NCI-H748 treated with DMSO at 0.1 percent for 48 hours (cell line): Measurements from ENCODE around the gene MCRIP1.

Experiments used
- DNase-seq: peaks from one replicate; lab custom pipeline; 2025; lab: John Stamatoyannopoulos, UW

Gene MCRIP1

DNA sequence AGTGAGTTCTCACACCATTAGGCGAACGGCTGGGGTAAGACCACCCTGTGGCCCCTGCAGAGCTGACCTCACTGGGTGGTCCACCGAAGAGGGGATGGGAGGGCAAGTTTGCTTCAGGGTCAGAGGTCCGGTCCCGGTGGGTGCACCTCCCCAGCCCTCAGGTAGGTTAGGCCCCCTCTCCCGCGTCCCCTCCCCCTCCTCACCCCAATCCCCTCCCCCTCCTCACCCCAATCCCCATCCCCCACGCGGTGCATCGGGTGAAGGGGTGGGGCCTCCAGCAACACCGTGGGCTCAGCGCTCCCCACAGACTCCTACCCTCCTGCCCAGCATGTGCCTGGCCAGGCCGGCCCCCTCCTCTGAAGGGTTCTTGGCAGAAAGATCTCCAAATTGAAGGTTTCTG lies 13.4 kb downstream of the MCRIP1 start:
- DNase-seq, result no peak

DNA sequence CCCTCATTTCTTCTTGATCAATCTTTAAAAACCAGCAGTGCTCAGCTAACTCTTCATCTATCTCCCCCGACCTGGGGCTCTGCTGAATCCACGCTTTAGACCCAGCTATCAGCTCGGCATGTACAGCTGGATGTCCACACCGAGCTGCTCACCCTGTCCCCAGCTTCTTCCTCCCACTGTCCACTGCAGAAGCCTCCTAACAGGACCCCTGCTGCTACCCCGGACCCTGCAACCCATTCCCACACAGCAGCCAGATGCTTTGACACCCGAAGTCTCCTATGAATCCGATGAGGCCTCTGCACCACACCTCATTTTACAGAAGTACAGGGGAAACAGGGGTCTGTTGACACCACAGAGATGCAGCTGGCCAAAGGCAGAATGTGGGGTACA lies 15.3 kb downstream of the MCRIP1 start:
- no peak for DNase-seq

DNA sequence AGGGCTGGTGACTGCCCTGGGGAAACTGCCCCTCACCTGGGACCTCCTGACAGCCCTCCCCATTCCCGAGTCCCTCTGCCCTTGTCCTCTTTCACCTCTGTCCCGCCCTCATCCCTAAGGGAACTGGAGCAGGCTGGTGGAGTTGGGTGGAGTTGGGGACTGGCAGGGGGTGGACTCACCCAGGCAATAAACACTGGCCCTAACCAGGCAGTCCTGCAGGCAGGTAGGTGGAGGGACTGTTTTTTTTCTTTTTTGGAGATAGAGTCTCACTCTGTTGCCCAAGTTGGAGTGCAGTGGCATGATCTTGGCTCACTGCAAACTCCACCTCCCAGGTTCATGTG lies 17.5 kb downstream of the MCRIP1 start:
- DNase-seq, result no peak

DNA sequence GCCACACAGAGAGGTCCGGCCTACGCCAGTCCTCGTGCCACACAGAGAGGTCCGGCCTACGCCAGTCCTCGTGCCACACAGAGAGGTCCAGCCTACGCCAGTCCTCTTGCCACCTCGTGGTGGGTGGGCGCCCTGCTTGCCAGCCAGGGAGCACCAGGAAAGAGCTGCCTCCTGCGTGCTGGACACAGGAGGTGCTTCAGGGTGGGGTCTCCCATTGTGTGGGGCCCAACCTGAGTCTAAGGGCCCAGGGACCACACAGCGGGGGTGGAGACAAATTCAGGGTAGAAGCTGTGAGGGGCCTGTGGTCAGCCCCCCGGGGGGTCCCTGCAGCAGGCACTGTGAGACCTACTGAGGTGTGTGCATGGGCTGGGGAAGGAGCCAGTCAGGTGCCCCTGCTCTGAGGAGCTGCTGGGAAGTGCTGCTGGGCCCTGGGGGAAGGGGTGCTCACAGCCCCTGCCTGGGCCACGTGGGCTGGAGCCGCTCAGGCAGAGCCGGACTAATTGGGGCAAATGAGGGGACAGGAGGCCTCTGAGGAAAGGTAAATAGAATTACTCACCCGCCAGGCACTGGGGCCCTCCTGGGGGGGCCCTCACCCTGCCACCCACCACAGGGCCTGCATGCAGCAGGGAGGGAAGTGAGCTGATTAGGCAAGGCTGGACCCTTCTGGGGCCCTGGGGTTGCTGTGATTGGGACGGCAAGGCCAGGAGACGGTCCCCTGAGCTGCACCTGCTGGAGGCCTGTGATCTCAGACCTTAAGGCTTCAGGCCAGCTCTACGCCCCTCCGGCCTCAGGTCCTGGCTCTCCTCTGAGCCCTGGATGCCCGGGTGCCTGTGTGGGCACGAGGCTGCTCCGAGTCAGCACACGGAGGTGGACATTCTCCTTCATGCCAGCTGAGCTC lies 18.1 kb downstream of the MCRIP1 start:
- DNase-seq, result no peak

DNA sequence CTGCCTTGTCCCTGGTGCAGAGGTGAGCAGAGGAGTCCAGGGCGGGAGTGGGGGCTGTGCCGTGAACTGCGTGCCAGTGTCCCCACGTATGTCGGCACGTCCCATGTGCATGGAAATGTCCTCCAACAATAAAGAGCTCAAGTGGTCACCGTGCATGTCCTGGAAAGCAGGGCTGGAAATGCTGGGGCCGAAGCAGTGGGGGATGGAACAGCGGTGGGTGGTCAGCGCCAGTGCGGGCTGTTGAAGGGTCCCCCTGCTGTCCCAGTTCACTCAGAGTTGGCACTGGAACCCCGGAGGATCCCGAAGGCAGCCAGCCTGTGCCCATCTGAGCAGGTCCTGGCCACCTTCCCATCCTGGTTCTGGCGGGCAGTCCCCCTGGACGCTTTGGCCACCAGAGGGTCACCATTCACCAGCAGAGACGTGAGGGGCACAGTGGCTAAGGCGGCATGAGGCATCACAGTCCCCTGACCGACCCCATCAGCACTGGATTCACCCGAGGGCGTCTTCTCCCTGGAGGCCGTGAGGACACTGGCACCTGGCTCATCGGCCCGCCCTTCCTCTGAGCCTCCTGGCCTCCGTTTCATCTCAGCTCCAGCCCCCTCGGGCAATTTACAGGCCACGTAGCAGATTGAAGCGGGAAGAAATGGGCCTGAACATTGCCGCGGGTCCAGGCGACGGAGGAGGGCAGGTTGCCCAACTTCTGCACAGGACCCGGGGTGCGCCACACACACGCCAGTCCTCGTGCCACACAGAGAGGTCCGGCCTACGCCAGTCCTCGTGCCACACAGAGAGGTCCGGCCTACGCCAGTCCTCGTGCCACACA lies 19.0 kb downstream of the MCRIP1 start:
- no peak for DNase-seq

DNA sequence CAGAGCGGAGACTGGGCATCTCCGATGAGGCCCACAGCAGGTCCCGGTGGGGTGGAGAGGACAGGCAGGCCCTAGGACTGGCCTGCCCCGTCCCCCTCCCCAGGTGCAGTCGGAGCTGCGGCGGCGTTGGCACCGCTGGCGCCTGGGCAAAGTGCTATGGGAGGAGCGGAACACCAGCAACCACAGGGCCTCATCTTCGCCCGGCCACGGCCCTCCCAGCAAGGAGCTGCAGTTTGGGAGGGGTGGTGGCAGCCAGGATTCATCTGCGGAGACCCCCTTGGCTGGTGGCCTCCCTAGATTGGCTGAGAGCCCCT lies 19.8 kb downstream of the MCRIP1 start:
- DNase-seq, result no peak

DNA sequence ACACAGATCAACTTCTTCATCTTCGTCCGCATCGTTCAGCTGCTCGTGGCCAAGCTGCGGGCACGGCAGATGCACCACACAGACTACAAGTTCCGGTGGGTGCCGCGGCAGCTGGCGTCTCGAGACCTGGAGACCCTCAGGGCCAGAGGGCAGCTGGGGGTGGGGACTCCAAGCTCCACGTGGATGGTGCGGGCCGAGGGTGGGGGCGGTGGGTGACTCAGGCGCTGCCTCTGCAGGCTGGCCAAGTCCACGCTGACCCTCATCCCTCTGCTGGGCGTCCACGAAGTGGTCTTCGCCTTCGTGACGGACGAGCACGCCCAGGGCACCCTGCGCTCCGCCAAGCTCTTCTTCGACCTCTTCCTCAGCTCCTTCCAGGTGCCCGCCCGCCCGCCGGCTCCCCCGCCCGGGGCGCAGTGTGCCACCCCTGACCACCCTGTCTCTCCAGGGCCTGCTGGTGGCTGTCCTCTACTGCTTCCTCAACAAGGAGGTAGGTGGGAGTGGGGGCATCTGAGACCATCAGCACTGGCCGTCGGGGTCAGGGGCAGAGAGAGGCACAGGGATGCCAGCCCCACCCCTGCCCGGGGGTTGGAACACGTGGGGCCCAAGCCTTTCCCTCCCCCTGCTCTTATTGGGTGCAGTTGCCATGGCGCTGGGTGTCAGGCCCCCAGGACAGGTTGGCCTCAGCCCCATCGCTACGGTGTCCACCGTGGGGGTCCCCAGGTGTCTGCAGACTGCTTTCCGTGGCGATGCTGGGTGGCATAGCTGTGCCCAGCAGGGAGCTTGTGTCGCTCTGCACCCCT lies 20.3 kb downstream of the MCRIP1 start:
- no peak for DNase-seq

DNA sequence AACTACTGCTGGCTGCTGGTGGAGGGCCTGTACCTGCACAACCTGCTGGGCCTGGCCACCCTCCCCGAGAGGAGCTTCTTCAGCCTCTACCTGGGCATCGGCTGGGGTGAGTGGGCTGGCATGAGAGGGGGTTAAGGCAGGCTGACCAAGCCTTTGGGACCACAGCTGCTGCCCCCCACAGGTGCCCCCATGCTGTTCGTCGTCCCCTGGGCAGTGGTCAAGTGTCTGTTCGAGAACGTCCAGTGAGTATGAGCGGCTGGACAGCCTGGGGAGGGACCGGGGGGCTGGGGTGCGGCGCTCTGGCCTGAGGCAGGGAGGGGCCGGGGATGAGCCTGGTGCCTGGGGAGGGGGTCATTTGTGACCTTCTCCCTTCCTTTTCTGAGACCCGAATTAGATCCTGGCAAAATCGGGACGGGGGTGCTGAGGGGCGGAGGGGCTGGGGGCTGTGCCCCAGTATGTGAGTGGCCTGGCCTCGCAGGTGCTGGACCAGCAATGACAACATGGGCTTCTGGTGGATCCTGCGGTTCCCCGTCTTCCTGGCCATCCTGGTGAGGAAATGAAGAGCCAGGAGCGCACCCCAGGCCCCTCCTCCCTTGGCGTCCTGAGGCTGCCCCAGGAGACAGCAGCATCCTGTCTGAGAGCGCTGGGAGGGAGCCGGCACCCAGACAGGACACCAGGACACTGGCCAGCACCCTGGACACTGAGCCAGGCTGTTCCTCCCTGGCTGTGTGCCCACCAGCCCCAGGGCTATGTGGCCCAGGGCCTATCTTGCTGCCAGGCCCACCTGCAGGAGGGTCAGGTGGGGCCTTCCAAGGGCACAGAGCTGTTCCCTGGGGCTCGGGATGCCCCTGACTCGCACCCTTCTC lies 21.2 kb downstream of the MCRIP1 start:
- no peak for DNase-seq

DNA sequence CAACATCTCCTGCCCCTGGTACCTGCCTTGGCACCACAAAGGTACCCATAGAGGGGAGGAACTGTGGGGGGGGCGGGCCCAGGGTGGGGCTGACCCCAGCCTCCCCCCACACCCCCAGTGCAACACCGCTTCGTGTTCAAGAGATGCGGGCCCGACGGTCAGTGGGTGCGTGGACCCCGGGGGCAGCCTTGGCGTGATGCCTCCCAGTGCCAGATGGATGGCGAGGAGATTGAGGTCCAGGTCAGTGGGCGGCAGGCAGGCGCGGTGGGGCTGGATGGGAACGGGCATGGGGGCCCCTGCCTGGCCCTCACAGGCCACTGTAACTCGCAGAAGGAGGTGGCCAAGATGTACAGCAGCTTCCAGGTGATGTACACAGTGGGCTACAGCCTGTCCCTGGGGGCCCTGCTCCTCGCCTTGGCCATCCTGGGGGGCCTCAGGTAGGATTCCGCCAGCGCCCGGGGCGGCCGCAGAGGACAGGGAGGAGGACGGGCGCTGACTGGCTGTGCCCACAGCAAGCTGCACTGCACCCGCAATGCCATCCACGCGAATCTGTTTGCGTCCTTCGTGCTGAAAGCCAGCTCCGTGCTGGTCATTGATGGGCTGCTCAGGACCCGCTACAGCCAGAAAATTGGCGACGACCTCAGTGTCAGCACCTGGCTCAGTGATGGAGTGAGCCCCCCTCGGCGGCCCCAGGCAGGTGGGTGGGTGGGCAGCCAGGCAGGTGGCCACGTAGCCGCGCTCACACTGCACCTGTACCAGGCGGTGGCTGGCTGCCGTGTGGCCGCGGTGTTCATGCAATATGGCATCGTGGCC lies 22.0 kb downstream of the MCRIP1 start:
- no peak for DNase-seq

DNA sequence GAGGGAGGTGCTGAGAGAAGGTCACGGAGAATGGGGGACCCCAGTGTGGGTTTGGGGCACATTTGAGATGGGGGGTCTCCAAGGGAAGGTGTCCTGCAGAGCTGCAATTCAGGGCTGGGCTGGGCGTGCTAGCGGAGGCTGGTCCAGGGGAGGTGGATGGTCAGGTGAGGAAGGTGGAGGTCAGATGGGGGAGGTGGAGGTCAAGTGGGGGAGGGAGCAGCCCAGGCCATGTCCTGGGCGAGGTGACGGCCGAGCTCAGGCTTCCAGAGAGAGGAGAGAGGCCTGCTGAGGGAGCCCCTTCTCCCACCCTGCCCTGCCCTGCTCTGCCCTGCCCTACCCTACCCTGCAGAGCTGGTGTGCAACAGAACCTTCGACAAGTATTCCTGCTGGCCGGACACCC lies 22.6 kb downstream of the MCRIP1 start:
- DNase-seq, result no peak

DNA sequence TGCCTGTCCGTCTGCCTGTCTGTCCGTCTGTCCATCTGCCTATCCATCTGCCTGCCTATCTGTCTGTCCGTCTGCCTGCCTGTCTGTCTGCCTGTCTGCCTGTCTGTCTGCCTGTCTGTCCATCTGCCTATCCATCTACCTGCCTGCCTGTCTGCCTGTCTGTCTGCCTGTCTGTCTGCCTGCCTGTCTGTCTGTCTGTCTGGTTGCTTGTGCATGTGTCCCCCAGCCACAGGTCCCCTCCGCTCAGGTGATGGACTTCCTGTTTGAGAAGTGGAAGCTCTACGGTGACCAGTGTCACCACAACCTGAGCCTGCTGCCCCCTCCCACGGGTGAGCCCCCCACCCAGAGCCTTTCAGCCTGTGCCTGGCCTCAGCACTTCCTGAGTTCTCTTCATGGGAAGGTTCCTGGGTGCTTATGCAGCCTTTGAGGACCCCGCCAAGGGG lies 23.5 kb downstream of the MCRIP1 start:
- no peak for DNase-seq

DNA sequence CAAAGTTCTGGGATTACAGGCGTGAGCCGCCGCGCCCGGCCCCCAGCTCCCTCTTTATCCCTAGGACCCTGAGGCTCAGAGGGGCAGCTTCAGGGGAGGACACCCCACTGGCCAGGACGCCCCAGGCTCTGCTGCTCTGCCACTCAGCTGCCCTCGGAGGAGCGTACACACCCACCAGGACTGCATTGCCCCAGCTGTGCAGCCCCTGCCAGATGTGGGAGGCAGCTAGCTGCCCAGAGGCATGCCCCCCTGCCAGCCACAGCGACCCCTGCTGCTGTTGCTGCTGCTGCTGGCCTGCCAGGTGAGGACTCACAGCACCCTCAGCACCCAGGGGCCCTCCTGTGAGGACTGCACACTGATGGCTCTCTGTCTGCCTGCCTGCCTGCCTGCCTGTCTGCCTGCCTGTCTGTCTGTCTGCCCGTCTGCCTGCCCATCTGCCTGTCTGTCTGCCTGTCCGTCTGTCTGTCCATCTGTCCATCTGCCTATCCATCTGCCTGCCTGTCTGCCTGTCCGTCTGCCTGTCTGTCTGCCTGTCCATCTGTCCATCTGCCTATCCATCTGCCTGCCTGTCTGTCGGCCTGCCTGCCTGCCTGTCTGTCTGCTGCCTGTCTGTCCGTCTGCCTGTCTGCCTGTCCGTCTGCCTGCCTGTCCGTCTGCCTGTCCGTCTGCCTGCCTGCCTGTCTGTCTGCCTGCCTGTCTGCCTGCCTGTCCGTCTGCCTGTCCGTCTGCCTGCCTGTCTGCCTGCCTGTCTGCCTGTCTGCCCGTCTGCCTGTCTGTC lies 24.1 kb downstream of the MCRIP1 start:
- DNase-seq, result no peak

DNA sequence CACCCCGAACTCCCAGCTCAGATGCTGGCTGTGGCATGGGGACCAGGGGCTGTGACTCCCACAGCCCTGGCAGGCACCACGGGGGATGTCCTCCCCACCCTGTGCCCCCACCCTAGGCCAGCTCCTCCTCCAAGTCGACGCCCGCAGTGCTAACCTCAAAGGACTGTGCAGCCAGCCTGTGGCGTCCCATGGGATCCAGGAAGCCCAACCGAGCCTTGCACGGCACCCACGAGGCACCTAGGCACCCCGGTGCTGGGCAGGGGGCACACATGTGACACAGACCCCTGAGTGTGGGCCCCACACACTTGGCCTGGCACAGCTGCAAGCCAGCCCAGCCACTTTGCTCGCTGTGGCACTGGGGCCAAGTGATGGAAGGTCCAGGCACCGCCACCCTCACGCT lies 25.3 kb downstream of the MCRIP1 start:
- DNase-seq, result no peak

DNA sequence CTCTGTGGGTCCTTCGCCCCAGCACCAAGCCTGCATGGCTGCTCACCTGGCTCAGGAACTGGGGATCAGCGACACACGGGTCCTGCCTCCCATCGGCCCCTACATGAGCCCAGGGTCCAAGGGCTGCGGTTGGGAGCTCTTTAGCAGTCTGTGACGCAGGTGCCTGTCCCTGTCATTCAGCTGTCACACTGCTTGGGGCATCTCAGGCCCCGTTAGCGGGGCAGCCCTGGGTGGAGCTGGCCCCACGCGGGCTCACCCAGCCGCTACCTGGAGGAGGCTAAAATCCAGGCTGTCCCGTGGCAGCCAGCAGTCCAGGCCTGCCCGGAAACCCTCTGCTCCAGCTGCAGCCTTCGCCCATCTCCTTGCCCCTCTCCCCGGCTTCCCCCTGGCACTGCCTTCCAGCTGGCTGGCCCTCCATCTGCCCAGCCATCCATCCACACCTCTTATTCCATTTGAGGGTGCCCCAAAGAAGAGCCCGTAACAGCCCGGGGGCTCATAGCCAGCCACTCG lies 25.8 kb downstream of the MCRIP1 start:
- no peak for DNase-seq

DNA sequence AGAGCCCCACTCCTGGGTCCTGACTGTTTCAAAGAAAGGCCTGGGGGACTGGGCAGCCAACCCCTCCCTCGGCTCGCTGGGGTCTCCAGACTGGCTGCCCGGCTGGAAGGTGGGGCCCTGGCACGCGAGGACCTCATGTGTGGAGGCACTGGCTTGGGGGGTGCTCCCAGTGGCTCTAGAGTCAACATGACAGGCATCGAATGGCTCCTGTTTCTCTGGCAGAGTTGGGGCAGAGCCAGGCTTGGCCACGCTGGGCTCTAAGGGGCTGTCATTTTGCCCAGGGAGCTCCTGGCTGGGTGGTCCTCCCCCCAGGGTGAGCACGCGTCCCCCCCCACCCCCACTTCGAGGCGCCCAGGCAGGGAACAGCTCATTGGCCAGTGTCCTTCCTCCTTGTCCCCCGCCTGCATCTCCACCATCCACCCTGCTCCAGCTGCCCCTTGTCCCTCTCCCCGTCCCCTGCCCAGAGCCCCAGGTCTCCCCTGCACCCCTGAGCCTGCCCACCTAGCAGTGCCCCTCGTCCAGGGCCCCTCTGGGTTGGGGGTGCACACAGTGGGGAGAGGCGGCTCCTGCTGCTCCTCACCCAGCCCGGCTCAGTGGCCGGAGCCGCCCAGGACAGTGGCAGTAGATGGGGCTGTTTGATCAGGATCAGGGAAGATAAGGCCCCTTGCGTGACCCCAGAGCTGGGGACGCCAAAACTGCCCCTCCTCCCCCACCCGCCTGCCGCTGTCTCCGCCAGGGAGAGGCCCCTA lies 26.5 kb downstream of the MCRIP1 start:
- DNase-seq, result no peak

DNA sequence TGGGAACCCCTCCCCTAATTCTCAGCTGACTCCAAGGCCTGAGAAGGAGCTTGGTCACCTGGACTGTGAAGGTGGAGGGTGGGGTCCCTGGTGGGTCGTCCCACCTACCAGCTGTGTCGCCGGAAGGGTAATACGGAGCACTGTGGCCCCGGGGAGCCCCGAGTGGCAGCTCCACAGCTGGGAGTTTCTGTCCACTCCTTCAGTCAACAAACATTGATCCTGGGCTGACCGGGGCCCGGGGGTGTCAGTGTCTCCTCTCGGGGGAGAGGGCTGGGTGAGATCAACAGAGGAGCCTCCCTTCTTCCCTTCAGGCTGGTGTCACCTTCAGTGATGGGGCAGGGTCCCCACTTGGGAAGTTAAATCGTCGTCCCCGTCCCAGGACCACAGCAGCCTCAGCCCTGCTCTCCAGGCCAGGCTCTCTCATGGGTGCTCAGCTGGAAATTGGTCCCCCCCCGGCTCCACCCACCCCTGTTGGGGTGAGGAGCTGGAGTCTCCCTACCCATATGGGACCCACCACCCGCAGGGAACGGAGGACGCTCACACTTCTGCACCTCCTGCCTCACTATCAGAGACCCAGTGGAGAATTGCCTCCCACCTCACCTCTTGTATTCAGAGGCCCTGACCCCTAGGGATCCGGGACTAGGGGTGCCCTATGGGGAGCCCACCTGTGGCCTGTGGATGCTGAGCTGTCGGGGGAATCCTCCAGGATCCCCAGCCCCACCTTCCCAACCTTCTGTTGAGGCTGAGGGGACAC lies 27.2 kb downstream of the MCRIP1 start:
- DNase-seq, result no peak

DNA sequence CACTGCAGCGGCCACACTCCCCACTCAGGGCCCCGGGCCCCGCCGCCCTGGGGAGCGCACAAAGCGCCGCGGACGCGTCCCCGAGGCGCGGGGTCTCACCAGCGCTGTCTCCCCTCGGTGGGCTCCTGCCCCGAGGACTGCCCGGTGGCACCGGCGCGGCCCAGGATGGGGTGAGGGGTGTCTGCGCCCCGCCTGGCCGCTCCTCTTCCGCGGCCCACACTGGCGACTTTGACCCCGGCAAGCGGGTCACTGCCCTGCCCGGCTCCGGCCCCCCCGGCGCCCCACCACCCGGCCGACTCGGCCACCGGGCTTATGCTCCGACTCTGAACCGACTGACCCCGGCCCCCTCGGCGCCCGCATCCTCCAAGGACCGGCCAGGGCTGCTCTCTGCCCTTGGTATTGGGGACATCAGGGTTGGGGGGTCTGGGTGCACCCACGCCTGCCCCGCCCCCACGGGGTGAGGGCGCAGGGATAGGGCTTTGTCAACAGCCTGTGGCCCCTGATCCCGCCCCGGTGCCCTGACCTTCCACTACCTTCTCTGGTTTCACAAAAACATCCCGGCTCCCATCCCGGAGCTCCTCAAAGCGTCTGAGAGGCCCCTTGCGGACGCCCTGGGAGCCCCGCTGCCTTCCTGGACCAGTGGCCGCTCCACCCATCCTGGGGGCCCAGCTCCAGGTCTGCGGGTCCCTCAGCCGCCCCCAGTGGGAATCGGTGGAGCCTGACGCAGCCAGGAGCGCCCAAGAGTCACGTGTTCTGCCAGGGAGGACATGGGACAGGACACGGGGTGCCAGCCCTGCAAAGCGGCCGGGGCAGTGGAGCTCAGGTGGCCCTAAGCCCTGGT lies 28.3 kb downstream of the MCRIP1 start:
- no peak for DNase-seq
